H9 (cell line): Measurements from ENCODE around the gene PEMT. TPM values are rescaled to one million over a fixed set of nuclear protein-coding genes. Genes with fewer than 3 reads are reported as not detected.

ENCODE experiments used
- DNase-seq: peaks from one replicate; pipeline ENCODE4 v3.0.0-alpha.2; 2017
- H2AFZ ChIP-seq: one replicate; pipeline ENCODE4 v1.6.1; 2013; ENCODE audit warnings: mild to moderate bottlenecking, low read length, control low read depth, moderate library complexity
- H2AK5ac ChIP-seq: 2 replicates; pipeline ENCODE4 v1.6.1; 2013; ENCODE audit warnings: low read length, control low read depth, mixed read lengths; ENCODE audit not compliant: insufficient read length
- H2BK120ac ChIP-seq: one replicate; pipeline ENCODE4 v1.6.1; 2013; ENCODE audit warnings: low read depth, mild to moderate bottlenecking, low read length, control low read depth, inconsistent platforms; ENCODE audit not compliant: poor library complexity, severe bottlenecking
- H2BK12ac ChIP-seq: 2 replicates; pipeline ENCODE4 v1.6.1; 2013; ENCODE audit warnings: low read length, control low read depth, mixed read lengths, low read depth; ENCODE audit not compliant: insufficient read length
- H2BK15ac ChIP-seq: 2 replicates; pipeline ENCODE4 v1.6.1; 2013; ENCODE audit warnings: low read depth, low read length, control low read depth
- H2BK20ac ChIP-seq: one replicate; pipeline ENCODE4 v1.6.1; 2013; ENCODE audit warnings: low read depth, mild to moderate bottlenecking, low read length, control low read depth, inconsistent platforms; ENCODE audit not compliant: poor library complexity, severe bottlenecking
- H2BK5ac ChIP-seq: 2 replicates; pipeline ENCODE4 v1.6.1; 2013; ENCODE audit warnings: low read length, control low read depth, mixed read lengths; ENCODE audit not compliant: insufficient read length
- H3K14ac ChIP-seq: 2 replicates; pipeline ENCODE4 v1.6.1; 2013; ENCODE audit warnings: low read length, control low read depth; ENCODE audit not compliant: insufficient read depth
- H3K18ac ChIP-seq: 2 replicates; pipeline ENCODE4 v1.6.1; 2013; ENCODE audit warnings: low read depth, mild to moderate bottlenecking, mixed read lengths, low read length, control low read depth; ENCODE audit not compliant: insufficient read length
- H3K23ac ChIP-seq: 2 replicates; pipeline ENCODE4 v1.6.1; 2013; ENCODE audit warnings: low read length, control low read depth, mixed read lengths, low read depth; ENCODE audit not compliant: insufficient read length
- H3K23me2 ChIP-seq: 2 replicates; pipeline ENCODE4 v1.6.1; 2013; ENCODE audit warnings: low read depth, mild to moderate bottlenecking, mixed read lengths, low read length, control low read depth; ENCODE audit not compliant: insufficient read length, poor library complexity, severe bottlenecking
- H3K27ac ChIP-seq: 2 replicates; pipeline ENCODE4 v1.5.1; 2013; ENCODE audit warnings: low read length, control low read depth, mixed read lengths, low read depth; ENCODE audit not compliant: insufficient read length
- H3K27me3 ChIP-seq: 2 replicates; pipeline ENCODE4 v1.6.1; 2013; ENCODE audit warnings: low read length, control low read depth, inconsistent platforms; ENCODE audit not compliant: insufficient read depth
- H3K4ac ChIP-seq: 2 replicates; pipeline ENCODE4 v1.6.1; 2013; ENCODE audit warnings: low read depth, mild to moderate bottlenecking, control low read depth, inconsistent platforms, low read length, moderate library complexity
- H3K4me1 ChIP-seq: 2 replicates; pipeline ENCODE4 v1.6.1; 2013; ENCODE audit warnings: low read length, control low read depth, inconsistent platforms; ENCODE audit not compliant: insufficient read depth
- H3K4me2 ChIP-seq: 2 replicates; pipeline ENCODE4 v1.6.1; 2013; ENCODE audit warnings: low read length, control low read depth, mixed read lengths; ENCODE audit not compliant: insufficient read length, insufficient read depth
- H3K56ac ChIP-seq: 2 replicates; pipeline ENCODE4 v1.6.1; 2013; ENCODE audit warnings: low read depth, mild to moderate bottlenecking, mixed read lengths, low read length, control low read depth; ENCODE audit not compliant: insufficient read length
- H3K79me1 ChIP-seq: 2 replicates; pipeline ENCODE4 v1.6.1; 2013; ENCODE audit warnings: low read depth, mild to moderate bottlenecking, moderate library complexity, low read length, control low read depth, inconsistent platforms; ENCODE audit not compliant: insufficient read depth, poor library complexity, severe bottlenecking
- H3K79me2 ChIP-seq: 2 replicates; pipeline ENCODE4 v1.6.1; 2013; ENCODE audit warnings: low read length, control low read depth, inconsistent platforms; ENCODE audit not compliant: insufficient read depth
- H3K9ac ChIP-seq: 2 replicates; pipeline ENCODE4 v1.6.1; 2013; ENCODE audit warnings: low read length, control low read depth, mixed read lengths; ENCODE audit not compliant: insufficient read length; ENCODE audit errors: extremely low read depth
- H3K9me3 ChIP-seq: one replicate; pipeline ENCODE4 v1.6.1; 2013; ENCODE audit warnings: low read depth, low read length, inconsistent platforms; ENCODE audit not compliant: control insufficient read depth
- H3T11ph ChIP-seq: one replicate; pipeline ENCODE4 v1.6.1; 2013; ENCODE audit warnings: mild to moderate bottlenecking, low read length, control low read depth, inconsistent platforms
- H4K20me1 ChIP-seq: one replicate; pipeline ENCODE4 v1.6.1; 2013; ENCODE audit not compliant: control insufficient read depth, insufficient read length, insufficient read depth
- H4K5ac ChIP-seq: 2 replicates; pipeline ENCODE4 v1.6.1; 2013; ENCODE audit warnings: low read depth, mild to moderate bottlenecking, mixed read lengths, low read length, control low read depth; ENCODE audit not compliant: insufficient read length
- H4K8ac ChIP-seq: replicated peaks from 2 replicates; pipeline ENCODE4 v1.6.1; 2013; ENCODE audit warnings: low read length, control low read depth, mixed read lengths, low read depth; ENCODE audit not compliant: insufficient read length
- H4K91ac ChIP-seq: 2 replicates; pipeline ENCODE4 v1.6.1; 2013; ENCODE audit warnings: low read depth, mild to moderate bottlenecking, moderate library complexity, mixed read lengths, low read length, control low read depth; ENCODE audit not compliant: insufficient read length
- H3K27ac Mint-ChIP-seq, 3 experiments: 2 replicates in 2 of 3; 3 replicates in 1 of 3; pipeline ENCODE4 v1.8.0; 2020 to 2021; ENCODE audit warnings: mixed read lengths in 3 of 3, mild to moderate bottlenecking in 1 of 3, moderate library complexity in 1 of 3
- H3K27me3 Mint-ChIP-seq: 2 replicates; pipeline ENCODE4 v1.8.0; 2021; ENCODE audit warnings: low read depth, mild to moderate bottlenecking, moderate library complexity, mixed read lengths
- H3K36me3 Mint-ChIP-seq, 3 experiments: 2 replicates in 2 of 3; 3 replicates in 1 of 3; pipeline ENCODE4 v1.8.0; 2020 to 2021; ENCODE audit warnings: low read depth in 3 of 3, mixed read lengths in 3 of 3; ENCODE audit not compliant: insufficient read depth in 1 of 3
- H3K4me1 Mint-ChIP-seq, 2 experiments: 2 replicates each; pipeline ENCODE4 v1.8.0; 2020; ENCODE audit warnings: mixed read lengths in 2 of 2
- H3K4me3 Mint-ChIP-seq, 2 experiments: 2 replicates in 1 of 2; 3 replicates in 1 of 2; pipeline ENCODE4 v1.8.0; 2020 to 2021; ENCODE audit warnings: mild to moderate bottlenecking in 2 of 2, mixed read lengths in 2 of 2, moderate library complexity in 1 of 2
- H3K9me3 Mint-ChIP-seq, 2 experiments: 2 replicates in 1 of 2; 3 replicates in 1 of 2; pipeline ENCODE4 v1.8.0; 2020; ENCODE audit warnings: mild to moderate bottlenecking in 2 of 2, mixed read lengths in 2 of 2, moderate library complexity in 1 of 2
- CTCF ChIP-seq: fragments of 200-600 bp; sonication (generic); conservative IDR thresholded peaks from 3 replicates; pipeline ENCODE4 v1.8.0; 2021; ENCODE audit warnings: antibody characterized with exemption, mild to moderate bottlenecking
- WGBS: extraction: QIAGEN DNeasy Blood & Tissue Kit; methylation state at CpG from one replicate; pipeline ENCODE4 v1.1.7; 2013; ENCODE audit warnings: missing lambda C conversion rate, low lambda C conversion rate, mixed read lengths; ENCODE audit not compliant: insufficient read length; ENCODE audit errors: extremely low coverage; 5-methylcytosine and 5-hydroxymethylcytosine counted together
- total RNA-seq: library from RNA; stranded (reverse); gene quantifications from 2 replicates; pipeline ENCODE4 v1.2.1, GENCODE V29; 2021

PEMT gene
- total RNA-seq, 1 experiment from 2014 or later: 63.2 TPM

GRCh38 chr17:17547210-17547764 lies 44.2 kb downstream of the PEMT start:
- Histone ChIP-seq H4K8ac (no peak overlapping the region), H3K4me1 (no peaks in the 10 kb centered on the region), H3T11ph (no peak overlapping the region), H3K23ac (no peak overlapping the region), H2BK5ac (no peak overlapping the region), H3K9ac (no peak overlapping the region), H3K18ac (no peak overlapping the region), H3K9me3 (no peaks in the 10 kb centered on the region), H2AK5ac (no peak overlapping the region), H4K91ac (no peak overlapping the region), H2BK120ac (no peak overlapping the region), H4K20me1 (no peaks in the 10 kb centered on the region), H3K56ac (no peak overlapping the region), H3K4me2 (no peak overlapping the region), H3K23me2 (no peaks in the 10 kb centered on the region), H3K79me1 (no peaks in the 10 kb centered on the region), H2BK12ac (no peak overlapping the region), H3K4ac (no peak overlapping the region), H3K27ac (no peak overlapping the region), H3K14ac (no peak overlapping the region; the same call in 1 of the 2 replicates), H2BK20ac (no peak overlapping the region), H2AFZ (no peak overlapping the region), H2BK15ac (no peak overlapping the region), H4K5ac (no peak overlapping the region), H3K27me3 (no peaks in the 10 kb centered on the region), H3K79me2 (no peaks in the 10 kb centered on the region)
- Mint-ChIP-seq H3K4me3 (no peak overlapping the region; a peak in 1 of 5 replicates), H3K27me3 (no peaks in the 10 kb centered on the region), H3K4me1 (peaks cover 8 to 12% of the 10 kb centered on the region in 2 experiments; a peak in 3 of 4 replicates), H3K36me3 (no peaks in the 10 kb centered on the region; a peak in 1 of 7 replicates), H3K9me3 (no peaks in the 10 kb centered on the region), H3K27ac (no peak overlapping the region)
- no CpG with 5 or more reads among the region's 9 CpGs for WGBS
- no peak for DNase-seq
- no peak for TF ChIP-seq CTCF
